Loucy (cell line): ENCODE data around the gene C19orf67.
"Not testable (repeated sequence)": the region's sequence is repeated elsewhere in the genome, so short reads cannot be mapped to it uniquely, and the experiment has no call there.

Experiments used
- H2AFZ ChIP-seq: fragments of 200-600 bp; sonication (generic); 2 replicates; pipeline ENCODE4 v1.6.0; 2016; ENCODE audit warnings: antibody characterized with exemption, mild to moderate bottlenecking, low read length, moderate library complexity
- H3F3A ChIP-seq: fragments of 200-600 bp; 2 replicates; pipeline ENCODE4 v1.6.0; 2016; ENCODE audit warnings: antibody characterized with exemption, low read depth, mild to moderate bottlenecking
- H3K27me3 ChIP-seq: fragments of 200-600 bp; sonication (generic); 2 replicates; pipeline ENCODE4 v1.6.1; 2014; ENCODE audit warnings: low read length, mild to moderate bottlenecking; ENCODE audit not compliant: insufficient read depth, poor library complexity, severe bottlenecking
- H3K36me3 ChIP-seq: fragments of 200-600 bp; sonication (generic); 2 replicates; pipeline ENCODE4 v1.6.1; 2016; ENCODE audit warnings: low read length; ENCODE audit not compliant: insufficient read depth
- H3K4me1 ChIP-seq: fragments of 200-600 bp; sonication (generic); 2 replicates; pipeline ENCODE4 v1.5.1; 2014; ENCODE audit warnings: low read length, mild to moderate bottlenecking; ENCODE audit not compliant: insufficient read depth, poor library complexity, severe bottlenecking
- H3K4me2 ChIP-seq: fragments of 200-600 bp; sonication (generic); 2 replicates; pipeline ENCODE4 v1.6.0; 2014; ENCODE audit warnings: antibody characterized with exemption, low read length, low read depth, mild to moderate bottlenecking; ENCODE audit not compliant: poor library complexity, severe bottlenecking
- H3K4me3 ChIP-seq: fragments of 200-600 bp; sonication (generic); 2 replicates; pipeline ENCODE4 v1.5.1; 2014; ENCODE audit warnings: low read length, mild to moderate bottlenecking, mixed read lengths; ENCODE audit not compliant: poor library complexity, severe bottlenecking
- H3K79me2 ChIP-seq: fragments of 200-600 bp; sonication (generic); 2 replicates; pipeline ENCODE4 v1.6.1; 2014; ENCODE audit warnings: low read length; ENCODE audit not compliant: insufficient read depth
- H3K9ac ChIP-seq: fragments of 200-600 bp; sonication (generic); 2 replicates; pipeline ENCODE4 v1.6.0; 2014; ENCODE audit warnings: mild to moderate bottlenecking, low read depth, low read length, moderate library complexity; ENCODE audit not compliant: poor library complexity, severe bottlenecking
- H3K9me2 ChIP-seq: fragments of 200-600 bp; sonication (generic); replicated peaks from 2 replicates; pipeline ENCODE4 v1.6.1; 2016; ENCODE audit warnings: low read depth, low read length, mixed read lengths
- H3K9me3 ChIP-seq: fragments of 200-600 bp; sonication (generic); 2 replicates; pipeline ENCODE4 v1.6.1; 2014; ENCODE audit warnings: mild to moderate bottlenecking, antibody characterized with exemption, low read length, low read depth; ENCODE audit not compliant: insufficient read depth
- H4K20me1 ChIP-seq: fragments of 200-600 bp; sonication (generic); 2 replicates; pipeline ENCODE4 v1.6.0; 2014; ENCODE audit warnings: antibody characterized with exemption, low read length, mild to moderate bottlenecking; ENCODE audit not compliant: insufficient read depth, poor library complexity, severe bottlenecking
- CTCF ChIP-seq: fragments of 200-600 bp; sonication (generic); conservative IDR thresholded peaks from 2 replicates; pipeline ENCODE4 v1.5.1; 2014; ENCODE audit warnings: mild to moderate bottlenecking, antibody characterized with exemption, low read length
- EZH2phosphoT487 ChIP-seq: fragments of 200-600 bp; IDR thresholded peaks from 2 replicates; pipeline ENCODE4 v1.6.1; 2018; ENCODE audit warnings: antibody characterized with exemption, mild to moderate bottlenecking, moderate library complexity, borderline replicate concordance

Gene C19orf67

GRCh38 chr19:14039181-14039580, 46.4 kb downstream of the C19orf67 start:
- Histone ChIP-seq H4K20me1 (no peaks in the 10 kb centered on the region), H3K36me3 (peaks cover 4% of the 10 kb centered on the region; the same call in 1 of the 2 replicates), H3K27me3 (no peaks in the 10 kb centered on the region), H3K9me3 (no peaks in the 10 kb centered on the region), H3K79me2 (no peaks in the 10 kb centered on the region), H3K9me2 (no peaks in the 10 kb centered on the region), H3K4me1 (no peaks in the 10 kb centered on the region), H3K4me3 (no peak overlapping the region), H3K4me2 (no peak overlapping the region), H3K9ac (no peak overlapping the region), H3F3A (no peaks in the 10 kb centered on the region), H2AFZ (no peak overlapping the region)
- TF ChIP-seq EZH2phosphoT487 (no peak), CTCF (no peak)

GRCh38 chr19:14035706-14036105, 49.9 kb downstream of the C19orf67 start:
- Histone ChIP-seq H3K27me3 (no peaks in the 10 kb centered on the region), H3K9ac (no peak overlapping the region), H4K20me1 (no peaks in the 10 kb centered on the region), H3K9me3 (no peaks in the 10 kb centered on the region), H3K4me2 (no peak overlapping the region), H3K9me2 (no peaks in the 10 kb centered on the region), H3F3A (peaks cover 2% of the 10 kb centered on the region; the same call in 1 of the 2 replicates), H3K36me3 (no peaks in the 10 kb centered on the region), H2AFZ (no peak overlapping the region), H3K4me1 (peaks cover 5% of the 10 kb centered on the region), H3K79me2 (peaks cover 10% of the 10 kb centered on the region; the same call in 1 of the 2 replicates), H3K4me3 (no peak overlapping the region)
- TF ChIP-seq CTCF = no peak
- no peak for TF ChIP-seq EZH2phosphoT487

GRCh38 chr19:14035159-14035558, 50.4 kb downstream of the C19orf67 start:
- not testable (repeated sequence) for H3K79me2 ChIP-seq, H3F3A ChIP-seq, H3K9ac ChIP-seq, H3K9me2 ChIP-seq, H4K20me1 ChIP-seq, H3K9me3 ChIP-seq, H2AFZ ChIP-seq, H3K4me3 ChIP-seq, H3K4me2 ChIP-seq, H3K4me1 ChIP-seq, H3K27me3 ChIP-seq, H3K36me3 ChIP-seq

GRCh38 chr19:14033946-14034345, 51.6 kb downstream of the C19orf67 start:
- Histone ChIP-seq H3K9me3 (no peaks in the 10 kb centered on the region), H3K36me3 (no peaks in the 10 kb centered on the region), H3K9ac (no peak overlapping the region), H3F3A (peaks cover 7% of the 10 kb centered on the region; the same call in 1 of the 2 replicates), H3K4me2 (no peak overlapping the region), H3K4me3 (no peak overlapping the region), H3K9me2 (no peaks in the 10 kb centered on the region), H2AFZ (no peak overlapping the region), H3K4me1 (peaks cover 5% of the 10 kb centered on the region), H3K27me3 (no peaks in the 10 kb centered on the region), H3K79me2 (peaks cover 10% of the 10 kb centered on the region; the same call in 1 of the 2 replicates), H4K20me1 (no peaks in the 10 kb centered on the region)
- TF ChIP-seq CTCF (no peak), EZH2phosphoT487 (no peak)
